HAP-1 (cell line): ENCODE measurements around the gene OR56A4.
A peak's percentile ranks its signal among the peaks of the same experiment; 100 is the strongest.
"Not testable (repeated sequence)": the region's sequence is repeated elsewhere in the genome, so short reads cannot be mapped to it uniquely, and the experiment has no call there.

ENCODE experiments used
- DNase-seq, 2 experiments: peaks; one replicate each; pipeline ENCODE4 v3.0.0-alpha.2; 2016 to 2020; ENCODE audit warnings: low spot score in 2 of 2
- H3K27me3 ChIP-seq: fragments of 250-450 bp; sonication (Bioruptor Pico); 2 replicates; pipeline ENCODE4 v1.5.1; 2020; ENCODE audit warnings: low read depth, mild to moderate bottlenecking, moderate library complexity
- H3K36me3 ChIP-seq: fragments of 250-450 bp; sonication (Bioruptor Pico); replicated peaks from 2 replicates; pipeline ENCODE4 v1.5.1; 2020; ENCODE audit warnings: mild to moderate bottlenecking
- H3K4me1 ChIP-seq: fragments of 250-450 bp; sonication (Bioruptor Pico); 2 replicates; pipeline ENCODE4 v1.5.1; 2020; ENCODE audit warnings: mild to moderate bottlenecking
- H3K4me3 ChIP-seq: fragments of 250-450 bp; sonication (Bioruptor Pico); 2 replicates; pipeline ENCODE4 v1.5.1; 2020; ENCODE audit warnings: mild to moderate bottlenecking, moderate library complexity
- H3K9me3 ChIP-seq: fragments of 250-450 bp; sonication (Bioruptor Pico); 2 replicates; pipeline ENCODE4 v1.5.1; 2020; ENCODE audit warnings: mild to moderate bottlenecking, moderate library complexity
- in situ Hi-C: fragments of 300-500 bp; cut with MboI; formaldehyde crosslinking; loops from 3 replicates; pipeline ENCODE4 v1.14.3; 2020; ENCODE audit warnings: low sequenced_read_pairs, inconsistent platforms, mixed read lengths

The OR56A4 gene

DNA sequence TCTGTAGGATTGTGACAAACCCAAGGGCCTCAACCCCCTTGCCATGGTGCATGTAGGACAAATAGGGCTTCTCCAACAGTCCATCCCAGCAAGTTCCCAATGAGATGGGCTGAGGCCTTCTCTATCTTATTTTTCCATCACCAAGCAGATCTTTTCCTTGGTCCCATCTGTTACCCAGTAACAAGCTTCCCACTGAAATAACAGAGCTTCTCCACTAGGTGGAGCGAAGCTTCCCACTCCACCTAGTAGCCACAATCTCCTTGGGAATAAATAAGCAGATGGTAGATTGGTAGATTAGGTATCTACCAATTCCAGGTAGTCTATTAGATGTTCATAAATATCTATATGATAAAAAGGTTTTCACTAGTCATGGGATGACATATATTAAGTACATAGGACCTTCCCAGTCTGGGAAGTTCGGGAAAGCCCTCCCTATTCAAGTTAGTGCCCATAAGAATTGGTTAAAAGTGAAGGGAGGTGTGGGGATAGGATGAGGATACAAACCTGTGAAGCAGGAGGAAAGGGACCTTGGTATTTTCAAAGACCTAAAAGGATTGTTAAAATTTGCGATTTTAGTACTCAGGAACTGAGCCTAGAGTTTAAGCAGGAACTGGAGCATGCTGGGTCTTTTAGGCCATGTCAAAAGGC, 14.0 kb downstream of the OR56A4 start:
- in situ Hi-C loops: no loop called here
- H3K9me3 ChIP-seq: no peaks in the 10 kb centered on the region
- peak; percentile 17 to 35 for DNase-seq

DNA sequence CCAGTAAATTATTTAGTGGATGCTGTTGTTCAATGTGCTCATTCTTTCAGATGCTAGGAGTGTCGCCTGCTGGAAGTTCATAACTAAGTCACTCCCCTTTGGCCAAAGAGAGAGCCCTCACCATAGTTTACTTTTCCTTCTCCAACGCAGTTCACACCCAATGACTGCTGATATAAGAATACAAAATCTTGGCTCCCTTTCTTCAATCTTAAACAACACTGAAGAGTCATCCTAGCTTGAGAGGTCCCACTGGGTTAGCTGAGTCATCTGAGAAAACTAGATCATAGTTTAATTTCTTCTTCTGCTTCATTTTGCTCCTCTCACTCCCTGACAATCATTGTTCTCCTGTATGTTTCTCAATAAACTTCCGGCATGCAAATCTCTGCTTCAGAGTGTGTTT, 14.6 kb downstream of the OR56A4 start:
- Histone ChIP-seq H3K36me3 (no peaks in the 10 kb centered on the region), H3K27me3 (no peaks in the 10 kb centered on the region; the same call in 1 of the 2 replicates), H3K4me3 (no peak overlapping the region), H3K9me3 (no peaks in the 10 kb centered on the region), H3K4me1 (no peaks in the 10 kb centered on the region)
- in situ Hi-C loops: no loop called here
- DNase-seq: no peak

More for the DNA sequence above, 14.0 kb downstream of the OR56A4 start:
- Histone ChIP-seq H3K27me3 (no peaks in the 10 kb centered on the region; the same call in 1 of the 2 replicates), H3K4me1 (no peaks in the 10 kb centered on the region), H3K36me3 (no peaks in the 10 kb centered on the region), H3K4me3 (no peak overlapping the region)

DNA sequence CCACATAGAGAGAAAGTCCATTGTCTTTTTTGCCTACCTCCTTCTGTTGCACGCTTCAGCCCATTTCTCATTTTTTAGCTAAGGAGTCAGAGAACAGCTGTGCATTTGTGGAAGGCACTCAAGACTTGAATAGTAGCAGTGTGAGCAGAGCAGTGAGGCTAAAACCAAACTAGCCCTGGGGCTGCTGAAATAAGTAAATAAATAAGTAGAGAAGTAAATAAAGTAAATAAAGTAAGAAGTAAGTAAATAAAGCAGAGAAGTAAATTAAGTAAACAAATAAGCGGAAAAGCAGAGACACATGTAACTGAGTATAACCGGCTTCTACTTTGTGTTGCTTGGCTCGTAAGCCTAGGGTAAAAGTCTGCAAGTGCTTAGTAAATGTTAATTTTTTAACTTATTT, 17.5 kb downstream of the OR56A4 start:
- Histone ChIP-seq H3K4me3 (no peak overlapping the region), H3K9me3 (no peaks in the 10 kb centered on the region), H3K27me3 (no peaks in the 10 kb centered on the region), H3K4me1 (no peaks in the 10 kb centered on the region), H3K36me3 (no peaks in the 10 kb centered on the region)
- in situ Hi-C loops: no loop called here
- no peak for DNase-seq

DNA sequence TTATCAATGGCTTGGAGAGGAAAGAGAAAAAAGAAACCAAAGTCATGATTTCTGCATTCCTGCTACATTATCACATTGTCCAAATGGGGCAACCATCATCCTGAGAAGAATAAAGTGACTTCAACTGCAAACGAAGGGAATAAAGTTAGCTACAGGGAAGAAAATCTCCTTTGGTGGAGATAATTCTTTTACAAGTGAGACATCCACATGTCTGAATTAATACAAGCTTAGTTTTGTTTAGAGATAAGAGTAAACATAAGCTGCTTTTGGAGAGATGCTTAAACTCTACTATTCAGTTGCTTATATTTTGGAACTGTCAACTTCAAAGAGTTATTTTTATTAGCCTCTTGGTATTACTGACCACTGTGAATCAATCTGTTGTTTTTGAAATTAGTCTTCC, 19.9 kb downstream of the OR56A4 start, which contains the start of gene OR52L1:
OR52L1 (minus strand) TSS at position 101 of the 400 bp plus-strand sequence; CDS start at position 46, 55 bp downstream.
- Histone ChIP-seq H3K4me1 (no peaks in the 10 kb centered on the region), H3K4me3 (no peak within 1 kb of the TSS), H3K9me3 (no peaks in the 10 kb centered on the region), H3K36me3 (no peaks in the 10 kb centered on the region), H3K27me3 (no peaks in the 10 kb centered on the region)
- in situ Hi-C loops: no loop called here
- no peak for DNase-seq

GRCh38 chr11:5983443-5983842, 23.3 kb downstream of the OR56A4 start:
- no peaks in the 10 kb centered on the region for H3K36me3 ChIP-seq
- DNase-seq: no peak
- no peaks in the 10 kb centered on the region for H3K27me3 ChIP-seq
- H3K9me3 ChIP-seq: no peaks in the 10 kb centered on the region
- no peak overlapping the region for H3K4me3 ChIP-seq
- in situ Hi-C loops: no loop called here
- H3K4me1 ChIP-seq: no peaks in the 10 kb centered on the region

DNA sequence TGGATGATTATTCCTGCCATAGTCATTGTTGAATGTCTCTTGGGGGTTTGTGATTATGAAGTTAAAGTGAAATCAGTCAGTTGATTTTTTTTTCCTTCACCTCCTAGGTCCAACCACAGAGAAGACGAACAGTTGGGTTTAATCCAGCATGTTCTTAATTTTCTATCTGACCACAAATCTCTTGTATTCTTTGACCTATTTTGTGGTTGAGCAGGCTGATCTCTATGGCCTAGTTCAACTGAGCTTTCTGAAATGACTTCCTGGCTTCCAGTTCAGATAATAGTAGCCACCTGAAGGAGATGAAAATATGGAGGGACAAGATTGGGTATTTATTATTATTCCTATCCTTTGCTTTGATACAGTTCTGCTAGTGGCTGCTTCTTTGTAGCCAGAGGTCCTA, 33.2 kb downstream of the OR56A4 start:
- Histone ChIP-seq H3K4me3 (no peak overlapping the region), H3K9me3 (no peaks in the 10 kb centered on the region), H3K36me3 (no peaks in the 10 kb centered on the region), H3K4me1 (no peaks in the 10 kb centered on the region), H3K27me3 (no peaks in the 10 kb centered on the region)
- DNase-seq: no peak
- in situ Hi-C loops: no loop called here

- H3K36me3 ChIP-seq: no peaks in the 10 kb centered on the region
- in situ Hi-C loops: no loop called here
- no peaks in the 10 kb centered on the region for H3K4me1 ChIP-seq
- DNase-seq: no peak
- H3K27me3 ChIP-seq: no peaks in the 10 kb centered on the region
- no peak within 1 kb of the TSS for H3K4me3 ChIP-seq
- H3K9me3 ChIP-seq: no peaks in the 10 kb centered on the region
Observed at GRCh38 chr11:5968394-5968793, 38.4 kb downstream of the OR56A4 start, which contains the start of gene OR56A5. Gene OR56A5, minus strand, starts transcription at chr11:5968494. Its CDS starts 0 bp downstream, at chr11:5968494.

- no peaks in the 10 kb centered on the region for H3K27me3 ChIP-seq
- H3K4me1 ChIP-seq: no peaks in the 10 kb centered on the region
- in situ Hi-C loops: no loop called here
- no peak overlapping the region for H3K4me3 ChIP-seq
- DNase-seq: no peak
- no peaks in the 10 kb centered on the region for H3K9me3 ChIP-seq
- H3K36me3 ChIP-seq: no peaks in the 10 kb centered on the region
Observed at GRCh38 chr11:5967708-5968107, 39.0 kb downstream of the OR56A4 start.

DNA sequence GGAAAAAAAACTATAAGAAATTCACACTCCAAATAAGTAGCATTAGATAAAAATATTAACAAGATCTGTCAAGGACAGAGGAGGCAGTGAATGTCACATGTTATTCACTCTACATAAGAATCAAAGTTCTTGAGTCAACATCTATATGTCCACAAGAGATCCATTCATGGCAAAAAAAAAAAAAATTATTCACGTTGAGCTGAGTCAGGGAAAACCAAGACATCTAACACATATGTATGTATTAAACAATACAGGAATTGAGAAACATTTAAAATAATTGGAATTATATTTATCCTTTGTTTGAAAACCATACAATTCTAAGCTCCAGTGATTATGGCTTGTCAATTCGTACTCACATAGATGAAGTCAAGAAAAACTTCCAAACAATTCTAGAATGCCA, 39.8 kb downstream of the OR56A4 start:
- Histone ChIP-seq H3K27me3 (no peaks in the 10 kb centered on the region), H3K36me3 (no peaks in the 10 kb centered on the region), H3K9me3 (no peaks in the 10 kb centered on the region), H3K4me3 (no peak overlapping the region), H3K4me1 (no peaks in the 10 kb centered on the region)
- in situ Hi-C loops: no loop called here
- no peak for DNase-seq

- in situ Hi-C loops, H3K4me3 ChIP-seq, H3K27me3 ChIP-seq, H3K4me1 ChIP-seq, H3K36me3 ChIP-seq, DNase-seq, H3K9me3 ChIP-seq: not testable (repeated sequence)
Observed at GRCh38 chr11:5960704-5961320, 45.9 kb downstream of the OR56A4 start.

GRCh38 chr11:5955586-5955985, 51.2 kb downstream of the OR56A4 start:
- no peaks in the 10 kb centered on the region for H3K36me3 ChIP-seq
- no peaks in the 10 kb centered on the region for H3K4me1 ChIP-seq
- H3K27me3 ChIP-seq: no peaks in the 10 kb centered on the region
- no peaks in the 10 kb centered on the region for H3K9me3 ChIP-seq
- no peak overlapping the region for H3K4me3 ChIP-seq
- no peak for DNase-seq
- in situ Hi-C loops: no loop called here
